Vagina (tissue), 2 donors: ENCODE measurements around the gene KCNH3. TPM values are rescaled to one million over a fixed set of nuclear protein-coding genes. Genes with fewer than 3 reads are reported as not detected.

ENCODE experiments used
- DNase-seq, 2 donors: peaks; one replicate each; pipeline ENCODE4 v3.0.0-alpha.2; 2017; ENCODE audit errors: extremely low spot score in 2 of 2
- H3K27ac ChIP-seq: fragments of 200-600 bp; sonication (generic); one replicate; pipeline ENCODE4 v1.5.1; 2019
- H3K27me3 ChIP-seq: fragments of 200-600 bp; sonication (generic); one replicate; pipeline ENCODE4 v1.5.1; 2019
- H3K36me3 ChIP-seq, 2 donors: fragments of 200-600 bp; sonication (generic); one replicate each; pipeline ENCODE4 v1.5.1; 2017 to 2019
- H3K4me1 ChIP-seq: fragments of 200-600 bp; sonication (generic); one replicate; pipeline ENCODE4 v1.5.1; 2019
- H3K4me3 ChIP-seq, 2 donors: fragments of 200-600 bp; sonication (generic); 1 replicate in 1 of 2; 2 replicates in 1 of 2; pipeline ENCODE4 v1.5.1; 2016 to 2019
- H3K9me3 ChIP-seq: fragments of 200-600 bp; sonication (generic); one replicate; pipeline ENCODE4 v1.5.1; 2019
- CTCF ChIP-seq, 3 experiments: fragments of 450-650 bp in 2 of 3; fragments of 200-600 bp in 1 of 3; sonication (generic) in 1 of 3; IDR thresholded peaks; one replicate each; pipeline ENCODE4 v1.5.1; 2017 to 2019; ENCODE audit warnings: antibody characterized with exemption in 3 of 3, mild to moderate bottlenecking in 2 of 3, moderate library complexity in 2 of 3
- POLR2A ChIP-seq, 2 donors: fragments of 450-650 bp; IDR thresholded peaks; one replicate each; pipeline ENCODE4 v1.6.1; 2017; ENCODE audit warnings: antibody characterized with exemption in 2 of 2, mild to moderate bottlenecking in 2 of 2, moderate library complexity in 2 of 2
- POLR2AphosphoS5 ChIP-seq, 2 donors: sonication (generic); formaldehyde crosslinking; IDR thresholded peaks; one replicate each; pipeline ENCODE4 v1.9.0; 2017; ENCODE audit warnings: antibody characterized with exemption in 2 of 2, mild to moderate bottlenecking in 2 of 2, low read depth in 1 of 2; ENCODE audit not compliant: insufficient read depth in 1 of 2
- intact Hi-C: fragments of 100-400 bp; cut with DNase I; formaldehyde crosslinking; loops from one replicate; pipeline ENCODE4 v1.15.1; 2023
- total RNA-seq: library from RNA; depleted of rRNA; stranded (reverse); fragments of >200 nt; gene quantifications from one replicate; pipeline ENCODE4 v1.2.3, GENCODE V29; 2016

The KCNH3 gene
- total RNA-seq, 1 donor from 2014 or later, result not detected

GRCh38 chr12:49553512-49554088 is 14.8 kb downstream of the KCNH3 start:
- intact Hi-C loops, result loop anchor here (5.0 kb wide), 1 partner anchor 69 kb away; the partner anchor contains the start of gene PRPF40B
- Histone ChIP-seq H3K4me3 (no peak overlapping the region), H3K4me1 (peaks cover 11% of the 10 kb centered on the region), H3K36me3 (peaks cover 0 to 17% of the 10 kb centered on the region in 2 donors), H3K9me3 (no peaks in the 10 kb centered on the region), H3K27me3 (no peaks in the 10 kb centered on the region), H3K27ac (no peak overlapping the region)
- DNase-seq, result no peak
- TF ChIP-seq POLR2A (IDR thresholded peaks at IDR 0.05) (no peak), POLR2AphosphoS5 (IDR thresholded peaks at IDR 0.05; ENCODE audit: insufficient read depth in 1 of 2, low read depth in 1 of 2) (no peak), CTCF (IDR thresholded peaks at IDR 0.05) (no peak)

- intact Hi-C loops, result loop anchor here (5.0 kb wide), 1 partner anchor 68 kb away; the partner anchor contains the start of gene PRPF40B
- H3K27ac ChIP-seq, result no peak overlapping the region
- peaks cover 0 to 23% of the 10 kb centered on the region in 2 donors for H3K36me3 ChIP-seq
- H3K9me3 ChIP-seq, result no peaks in the 10 kb centered on the region
- no peak overlapping the region for H3K4me3 ChIP-seq
- H3K4me1 ChIP-seq, result peaks cover 4% of the 10 kb centered on the region
- TF ChIP-seq POLR2A (IDR thresholded peaks at IDR 0.05) (no peak), CTCF (IDR thresholded peaks at IDR 0.05) (no peak), POLR2AphosphoS5 (IDR thresholded peaks at IDR 0.05; ENCODE audit: insufficient read depth in 1 of 2, low read depth in 1 of 2) (no peak)
- no peaks in the 10 kb centered on the region for H3K27me3 ChIP-seq
- DNase-seq, result no peak
These were observed 15.4 kb downstream of the KCNH3 start for GRCh38 chr12:49554266-49554665.

- Histone ChIP-seq H3K27ac (no peak overlapping the region), H3K4me1 (no peaks in the 10 kb centered on the region), H3K9me3 (no peaks in the 10 kb centered on the region), H3K36me3 (peaks cover 0 to 38% of the 10 kb centered on the region in 2 donors), H3K4me3 (no peak overlapping the region), H3K27me3 (no peaks in the 10 kb centered on the region)
- intact Hi-C loops, result no loop called here
- no peak for DNase-seq
- no peak for TF ChIP-seq POLR2AphosphoS5 (IDR thresholded peaks at IDR 0.05; ENCODE audit: insufficient read depth in 1 of 2, low read depth in 1 of 2)
These were observed 17.0 kb downstream of the KCNH3 start for GRCh38 chr12:49555631-49556390.

GRCh38 chr12:49556391-49557186 is 17.8 kb downstream of the KCNH3 start:
- H3K9me3 ChIP-seq, result no peaks in the 10 kb centered on the region
- no peak overlapping the region for H3K27ac ChIP-seq
- no peaks in the 10 kb centered on the region for H3K27me3 ChIP-seq
- H3K4me3 ChIP-seq, result no peak overlapping the region
- H3K4me1 ChIP-seq, result no peaks in the 10 kb centered on the region
- H3K36me3 ChIP-seq, result peaks cover 0 to 46% of the 10 kb centered on the region in 2 donors
- intact Hi-C loops, result no loop called here
- no peak for TF ChIP-seq POLR2A (IDR thresholded peaks at IDR 0.05)
- TF ChIP-seq CTCF (IDR thresholded peaks at IDR 0.05), result no peak
- TF ChIP-seq POLR2AphosphoS5 (IDR thresholded peaks at IDR 0.05; ENCODE audit: insufficient read depth in 1 of 2, low read depth in 1 of 2), result no peak
- DNase-seq, result no peak

GRCh38 chr12:49557187-49557916 is 18.5 kb downstream of the KCNH3 start:
- peaks cover 0 to 53% of the 10 kb centered on the region in 2 donors for H3K36me3 ChIP-seq
- no peaks in the 10 kb centered on the region for H3K4me1 ChIP-seq
- no peak for DNase-seq
- H3K27me3 ChIP-seq, result no peaks in the 10 kb centered on the region
- no peak for TF ChIP-seq POLR2AphosphoS5 (IDR thresholded peaks at IDR 0.05; ENCODE audit: insufficient read depth in 1 of 2, low read depth in 1 of 2)
- no peak overlapping the region for H3K4me3 ChIP-seq
- intact Hi-C loops, result no loop called here
- no peaks in the 10 kb centered on the region for H3K9me3 ChIP-seq
- H3K27ac ChIP-seq, result no peak overlapping the region
